Measurements from ENCODE around the gene NUBPL. TPM values are rescaled to one million over a fixed set of nuclear protein-coding genes. Genes with fewer than 3 reads are reported as not detected.

Gene NUBPL
- total RNA-seq, 6 donors from 2014 or later: 3.2 to 15.2 (median 8.2) TPM

DNA sequence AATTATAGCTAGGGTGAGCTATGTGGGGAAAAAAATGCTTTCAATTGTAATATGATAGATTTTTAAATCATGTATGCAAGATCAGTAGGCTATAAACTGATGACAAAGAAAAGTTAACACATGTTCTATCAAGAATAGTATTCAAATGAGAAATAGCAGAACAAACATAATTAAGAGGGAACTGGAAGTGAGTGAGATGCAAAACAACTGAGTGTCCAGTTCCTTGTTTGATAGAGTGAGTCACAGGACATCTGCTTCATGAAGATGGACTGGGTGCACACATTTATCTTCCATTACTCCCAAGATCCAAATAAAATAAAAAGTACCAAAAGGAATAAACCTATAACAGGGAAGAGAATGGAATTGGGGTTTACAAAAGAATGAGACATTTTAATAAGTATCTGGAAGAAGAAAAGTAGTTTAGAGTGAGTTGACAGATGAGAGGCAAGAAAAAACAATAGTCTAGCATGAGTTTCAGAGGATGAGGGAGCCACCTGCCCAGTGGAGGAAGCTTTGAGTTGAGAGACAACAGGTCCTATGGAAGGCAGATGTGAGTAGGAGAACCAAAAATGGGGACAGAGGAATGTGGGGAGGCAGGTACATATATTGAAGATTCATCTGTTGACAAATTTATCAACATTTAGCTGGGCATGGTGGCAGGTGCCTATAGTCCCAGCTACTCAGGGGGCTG lies 337.8 kb downstream of the NUBPL start:
- no peak for TF ChIP-seq EP300 (IDR thresholded peaks at IDR 0.05)
- TF ChIP-seq, protein P1, sequence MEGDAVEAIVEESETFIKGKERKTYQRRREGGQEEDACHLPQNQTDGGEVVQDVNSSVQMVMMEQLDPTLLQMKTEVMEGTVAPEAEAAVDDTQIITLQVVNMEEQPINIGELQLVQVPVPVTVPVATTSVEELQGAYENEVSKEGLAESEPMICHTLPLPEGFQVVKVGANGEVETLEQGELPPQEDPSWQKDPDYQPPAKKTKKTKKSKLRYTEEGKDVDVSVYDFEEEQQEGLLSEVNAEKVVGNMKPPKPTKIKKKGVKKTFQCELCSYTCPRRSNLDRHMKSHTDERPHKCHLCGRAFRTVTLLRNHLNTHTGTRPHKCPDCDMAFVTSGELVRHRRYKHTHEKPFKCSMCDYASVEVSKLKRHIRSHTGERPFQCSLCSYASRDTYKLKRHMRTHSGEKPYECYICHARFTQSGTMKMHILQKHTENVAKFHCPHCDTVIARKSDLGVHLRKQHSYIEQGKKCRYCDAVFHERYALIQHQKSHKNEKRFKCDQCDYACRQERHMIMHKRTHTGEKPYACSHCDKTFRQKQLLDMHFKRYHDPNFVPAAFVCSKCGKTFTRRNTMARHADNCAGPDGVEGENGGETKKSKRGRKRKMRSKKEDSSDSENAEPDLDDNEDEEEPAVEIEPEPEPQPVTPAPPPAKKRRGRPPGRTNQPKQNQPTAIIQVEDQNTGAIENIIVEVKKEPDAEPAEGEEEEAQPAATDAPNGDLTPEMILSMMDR (IDR thresholded peaks at IDR 0.05): no peak
- TF ChIP-seq POLR2A (IDR thresholded peaks at IDR 0.05): no peak
- TF ChIP-seq POLR2AphosphoS5 (IDR thresholded peaks at IDR 0.05): no peak
- H3K4me3 ChIP-seq: no peak overlapping the region
- DNase-seq: no peak
- H3K27me3 ChIP-seq: no peaks in the 10 kb centered on the region
- ATAC-seq (ENCODE audit: low FRiP score in 2 of 2): peak in 1 of 2 donors; percentile 69
- H3K4me1 ChIP-seq: peaks cover 0 to 2% (median under 1%) of the 10 kb centered on the region in 4 donors
- H3K9me3 ChIP-seq: no peaks in the 10 kb centered on the region
- no peaks in the 10 kb centered on the region for H3K36me3 ChIP-seq
- no peak overlapping the region for H3K27ac ChIP-seq

DNA sequence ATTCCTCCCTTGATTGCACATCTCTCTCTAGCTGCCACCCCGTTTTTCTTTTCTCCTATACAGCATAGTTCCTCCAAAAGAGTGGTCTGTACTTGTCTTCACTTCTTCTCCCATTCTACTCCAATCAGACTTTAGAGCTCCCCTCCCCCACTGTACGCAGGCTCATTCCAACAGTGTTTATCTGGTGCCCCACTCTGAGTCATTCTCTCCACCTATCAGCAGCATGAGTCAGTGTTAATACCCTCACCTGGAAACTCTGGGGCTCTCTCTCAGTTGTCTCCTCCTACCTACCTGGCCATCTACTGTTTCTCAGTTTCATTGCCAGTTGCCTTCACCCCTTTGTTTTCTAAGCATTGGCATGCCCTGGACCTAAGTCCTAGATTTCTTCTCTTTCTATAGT lies 340.8 kb downstream of the NUBPL start:
- DNase-seq (no peak), ATAC-seq (ENCODE audit: low FRiP score in 2 of 2) (no peak)
- no peaks in the 10 kb centered on the region for H3K36me3 ChIP-seq
- WGBS, 2 donors: 72 to 86% methylated on average over 2 of the region's 2 CpGs
- H3K27me3 ChIP-seq: no peaks in the 10 kb centered on the region
- no peaks in the 10 kb centered on the region for H3K4me1 ChIP-seq
- TF ChIP-seq POLR2A (IDR thresholded peaks at IDR 0.05) (no peak), EP300 (IDR thresholded peaks at IDR 0.05) (no peak), POLR2AphosphoS5 (IDR thresholded peaks at IDR 0.05) (no peak)
- TF ChIP-seq, protein P1 (IDR thresholded peaks at IDR 0.05): no peak
- H3K4me3 ChIP-seq: no peak overlapping the region
- no peaks in the 10 kb centered on the region for H3K9me3 ChIP-seq
- no peak overlapping the region for H3K27ac ChIP-seq

DNA sequence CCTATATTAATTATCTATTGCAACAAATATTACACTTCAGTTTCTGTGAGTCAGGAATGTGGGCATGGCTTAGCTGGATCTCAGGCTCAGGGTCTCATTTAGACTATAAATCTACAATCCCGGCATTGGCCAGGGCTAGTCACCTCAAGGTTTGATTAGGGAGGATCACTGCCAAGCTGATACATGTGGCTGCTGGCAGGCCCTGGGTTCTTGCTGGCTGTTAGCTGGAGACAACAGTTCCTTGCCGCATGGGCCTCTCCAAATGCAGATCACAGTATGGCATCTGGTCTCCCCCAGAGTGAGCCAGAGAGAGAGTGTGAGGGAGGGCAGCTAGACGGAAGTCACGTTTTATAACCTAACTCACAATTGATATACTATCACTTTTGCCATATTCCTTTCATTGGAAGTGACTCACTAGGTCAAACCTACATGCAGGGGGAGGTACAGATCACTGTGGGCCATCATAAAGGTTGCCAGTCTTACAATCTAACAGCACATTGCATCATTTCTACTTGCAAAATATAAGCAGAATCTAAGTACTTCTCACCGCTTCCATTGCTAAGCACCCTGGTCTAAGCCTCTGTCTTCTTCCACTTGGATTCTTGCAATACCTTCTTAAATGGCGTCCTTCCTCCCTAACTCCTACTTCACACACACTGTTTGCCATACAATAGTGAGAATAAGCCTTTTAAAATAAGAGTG lies 341.9 kb downstream of the NUBPL start:
- H3K27me3 ChIP-seq: no peaks in the 10 kb centered on the region
- no peaks in the 10 kb centered on the region for H3K36me3 ChIP-seq
- WGBS, 2 donors: 84 to 86% methylated on average over 6 of the region's 6 CpGs
- ATAC-seq (ENCODE audit: low FRiP score in 2 of 2) (no peak), DNase-seq (no peak)
- H3K4me3 ChIP-seq: no peak overlapping the region
- H3K27ac ChIP-seq: no peak overlapping the region
- TF ChIP-seq POLR2AphosphoS5 (IDR thresholded peaks at IDR 0.05) (no peak), POLR2A (IDR thresholded peaks at IDR 0.05) (no peak), EP300 (IDR thresholded peaks at IDR 0.05) (no peak)
- TF ChIP-seq, protein P1 (IDR thresholded peaks at IDR 0.05): no peak
- no peaks in the 10 kb centered on the region for H3K9me3 ChIP-seq
- H3K4me1 ChIP-seq: no peaks in the 10 kb centered on the region

DNA sequence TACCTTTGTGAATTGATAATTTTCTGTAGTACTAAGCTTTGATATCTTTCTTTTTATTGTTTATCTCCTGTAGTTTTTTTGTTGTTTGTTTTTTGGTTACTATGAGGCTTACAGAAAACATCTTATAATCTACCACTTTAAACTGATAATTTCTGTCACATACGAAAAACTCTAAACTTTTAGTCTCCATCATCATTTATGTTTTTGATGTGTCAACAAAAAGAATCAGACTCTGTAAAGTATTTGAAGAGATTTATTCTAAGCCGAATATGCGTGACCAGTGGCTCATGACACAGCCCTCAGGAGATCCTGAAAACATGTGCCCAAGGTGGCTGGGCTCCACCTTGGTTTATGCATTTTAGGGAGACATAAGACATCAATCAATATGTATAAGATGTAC lies 348.8 kb downstream of the NUBPL start:
- H3K9me3 ChIP-seq: peaks cover 0 to 25% (median 7%) of the 10 kb centered on the region in 4 donors
- no peaks in the 10 kb centered on the region for H3K4me1 ChIP-seq
- H3K27me3 ChIP-seq: no peaks in the 10 kb centered on the region
- no peak overlapping the region for H3K4me3 ChIP-seq
- no peak for ATAC-seq (ENCODE audit: low FRiP score in 2 of 2)
- TF ChIP-seq EP300 (IDR thresholded peaks at IDR 0.05): no peak
- no peak for TF ChIP-seq POLR2AphosphoS5 (IDR thresholded peaks at IDR 0.05)
- TF ChIP-seq, protein P1 (IDR thresholded peaks at IDR 0.05): no peak
- no peak for TF ChIP-seq POLR2A (IDR thresholded peaks at IDR 0.05)
- H3K27ac ChIP-seq: no peak overlapping the region
- WGBS, 2 donors: 94 to 96% methylated on average over 3 of the region's 3 CpGs
- DNase-seq: no peak
- H3K36me3 ChIP-seq: no peaks in the 10 kb centered on the region

Small RNAs within 50 kb of the gene (small RNA-seq; reads per million reads assigned to genes)
- gene RNU6-455P (0 reads per million in 4 donors), gene RNU6-602P (0 to 0.14 (median 0) reads per million in 4 donors)

Other genes with a start within 250 kb of the NUBPL start
- gene HEATR5A, start 140.9 kb upstream of the NUBPL start, total RNA-seq: 10 to 100 TPM; 19.6 to 66.0 (median 39.3) TPM
- gene DTD2, start 103.9 kb upstream of the NUBPL start, total RNA-seq: 10 to 100 TPM; 15.6 to 42.4 (median 20.8) TPM
- not detected for gene GPR33, start 73.4 kb upstream of the NUBPL start, total RNA-seq